ENCODE results near the gene ATAD3A.
"Not testable (repeated sequence)": the region's sequence is repeated elsewhere in the genome, so short reads cannot be mapped to it uniquely, and the experiment has no call there.

DNA sequence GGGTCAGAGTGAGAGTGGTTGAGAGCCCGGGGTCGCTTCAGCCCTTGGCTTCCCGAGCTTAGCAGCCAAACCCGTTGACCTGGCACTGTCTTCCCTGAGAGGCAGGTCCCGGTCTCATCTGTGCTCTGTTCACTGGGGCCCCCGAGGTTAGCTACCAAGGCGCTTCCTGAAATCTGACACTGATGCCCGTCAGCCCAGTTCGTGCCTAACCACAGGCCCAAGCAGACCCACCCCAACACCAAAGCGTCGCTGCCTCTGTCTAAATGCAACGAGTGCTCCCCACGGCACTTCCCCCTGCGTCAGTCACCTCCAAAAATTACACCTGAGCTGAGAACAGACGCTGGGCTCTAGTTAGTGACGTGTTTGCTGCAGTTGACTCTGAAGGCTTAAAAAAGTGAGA lies 2.4 kb downstream of the ATAD3A start:
- not testable (repeated sequence) for TF ChIP-seq EZH2 (IDR thresholded peaks at IDR 0.05; ENCODE audit: borderline replicate concordance, low read depth, low read length, poor library complexity, severe bottlenecking)
- TF ChIP-seq, protein P1, sequence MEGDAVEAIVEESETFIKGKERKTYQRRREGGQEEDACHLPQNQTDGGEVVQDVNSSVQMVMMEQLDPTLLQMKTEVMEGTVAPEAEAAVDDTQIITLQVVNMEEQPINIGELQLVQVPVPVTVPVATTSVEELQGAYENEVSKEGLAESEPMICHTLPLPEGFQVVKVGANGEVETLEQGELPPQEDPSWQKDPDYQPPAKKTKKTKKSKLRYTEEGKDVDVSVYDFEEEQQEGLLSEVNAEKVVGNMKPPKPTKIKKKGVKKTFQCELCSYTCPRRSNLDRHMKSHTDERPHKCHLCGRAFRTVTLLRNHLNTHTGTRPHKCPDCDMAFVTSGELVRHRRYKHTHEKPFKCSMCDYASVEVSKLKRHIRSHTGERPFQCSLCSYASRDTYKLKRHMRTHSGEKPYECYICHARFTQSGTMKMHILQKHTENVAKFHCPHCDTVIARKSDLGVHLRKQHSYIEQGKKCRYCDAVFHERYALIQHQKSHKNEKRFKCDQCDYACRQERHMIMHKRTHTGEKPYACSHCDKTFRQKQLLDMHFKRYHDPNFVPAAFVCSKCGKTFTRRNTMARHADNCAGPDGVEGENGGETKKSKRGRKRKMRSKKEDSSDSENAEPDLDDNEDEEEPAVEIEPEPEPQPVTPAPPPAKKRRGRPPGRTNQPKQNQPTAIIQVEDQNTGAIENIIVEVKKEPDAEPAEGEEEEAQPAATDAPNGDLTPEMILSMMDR (conservative IDR thresholded peaks at IDR 0.05; ENCODE audit: low read depth, low read length), result not testable (repeated sequence)
